GM12873 (cell line): Measurements from ENCODE around the gene TIAM2.

Experiments used
- CTCF ChIP-seq: IDR thresholded peaks from 2 replicates; pipeline ENCODE4 v1.5.1; 2012; ENCODE audit warnings: low read depth, mild to moderate bottlenecking, moderate library complexity, low read length, control low read depth; ENCODE audit not compliant: insufficient read depth; ENCODE audit errors: missing control alignments

Gene TIAM2

GRCh38 chr6:155120034-155120433 lies 124.9 kb downstream of the TIAM2 start:
- no peak for TF ChIP-seq CTCF

- TF ChIP-seq CTCF = no peak
These were observed 126.2 kb downstream of the TIAM2 start for GRCh38 chr6:155121294-155121693.

GRCh38 chr6:155121699-155122098 lies 126.6 kb downstream of the TIAM2 start:
- no peak for TF ChIP-seq CTCF

- TF ChIP-seq CTCF = no peak
These were observed 127.3 kb downstream of the TIAM2 start for GRCh38 chr6:155122199-155122950.

GRCh38 chr6:155123520-155123919 lies 128.4 kb downstream of the TIAM2 start:
- no peak for TF ChIP-seq CTCF

GRCh38 chr6:155125906-155126305 lies 130.8 kb downstream of the TIAM2 start:
- no peak for TF ChIP-seq CTCF

GRCh38 chr6:155126727-155127439 lies 131.8 kb downstream of the TIAM2 start:
- TF ChIP-seq CTCF = no peak
